Chondrocyte (in vitro differentiated cells): Measurements from ENCODE around the gene UNC13B. TPM values are rescaled to one million over a fixed set of nuclear protein-coding genes. Genes with fewer than 3 reads are reported as not detected.

Source experiments
- DNase-seq: peaks from one replicate; pipeline ENCODE4 v3.0.0; 2021; ENCODE audit warnings: mixed read lengths, low spot score
- H3K27ac Mint-ChIP-seq: one replicate; pipeline ENCODE4 v1.8.0; 2021; ENCODE audit warnings: mild to moderate bottlenecking, moderate library complexity, mixed read lengths; ENCODE audit not compliant: unreplicated experiment
- H3K27me3 Mint-ChIP-seq: 2 replicates; pipeline ENCODE4 v1.8.0; 2021; ENCODE audit warnings: low read depth, mixed read lengths
- H3K36me3 Mint-ChIP-seq: 2 replicates; pipeline ENCODE4 v1.8.0; 2021; ENCODE audit warnings: low read depth, mixed read lengths
- H3K4me1 Mint-ChIP-seq: 2 replicates; pipeline ENCODE4 v1.8.0; 2021; ENCODE audit warnings: low read depth, mild to moderate bottlenecking, mixed read lengths
- H3K4me3 Mint-ChIP-seq: one replicate; pipeline ENCODE4 v1.8.0; 2021; ENCODE audit warnings: mild to moderate bottlenecking, moderate library complexity, mixed read lengths; ENCODE audit not compliant: unreplicated experiment
- H3K9me3 Mint-ChIP-seq: 2 replicates; pipeline ENCODE4 v1.8.0; 2021; ENCODE audit warnings: low read depth, mixed read lengths
- total RNA-seq: library from RNA; stranded (reverse); gene quantifications from 3 replicates; pipeline ENCODE4 v1.2.1, GENCODE V29; 2021
- TF ChIP-seq, protein P1 (sequence below): fragments of 200-600 bp; sonication (generic); IDR thresholded peaks from 2 replicates; pipeline ENCODE4 v1.5.0; 2021; ENCODE audit warnings: antibody characterized with exemption, mild to moderate bottlenecking, moderate library complexity

The UNC13B gene
- total RNA-seq, 1 donor from 2014 or later, result 32.8 TPM

- H3K9me3 Mint-ChIP-seq, result no peaks in the 10 kb centered on the region
Observed at GRCh38 chr9:35267710-35268109, 105.9 kb downstream of the UNC13B start.

DNA sequence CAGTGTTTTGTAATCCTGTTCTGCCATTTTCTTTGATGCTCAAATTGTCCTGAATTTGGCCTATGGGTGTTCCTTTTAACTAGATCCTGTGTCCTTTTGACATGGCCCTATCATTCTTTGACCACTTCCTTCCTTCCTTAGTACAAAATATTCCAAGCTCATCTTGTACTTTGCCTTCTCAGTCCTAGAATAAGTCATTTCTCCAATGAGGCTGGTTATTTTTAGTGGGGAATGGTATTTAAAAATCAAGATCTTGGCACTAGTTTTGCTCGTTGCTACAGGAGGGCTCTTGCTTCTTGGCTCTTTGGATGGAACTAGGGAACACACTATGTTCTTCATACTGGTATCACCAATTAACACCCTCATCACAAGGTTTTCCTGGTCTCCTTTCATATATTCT, 108.1 kb downstream of the UNC13B start:
- H3K27me3 Mint-ChIP-seq, result no peaks in the 10 kb centered on the region
- H3K9me3 Mint-ChIP-seq, result no peaks in the 10 kb centered on the region
- no peak overlapping the region for H3K27ac Mint-ChIP-seq
- H3K4me3 Mint-ChIP-seq, result no peak overlapping the region
- H3K36me3 Mint-ChIP-seq, result peaks cover 7% of the 10 kb centered on the region
- peaks cover 3% of the 10 kb centered on the region for H3K4me1 Mint-ChIP-seq
- no peak for DNase-seq
- TF ChIP-seq, protein P1, sequence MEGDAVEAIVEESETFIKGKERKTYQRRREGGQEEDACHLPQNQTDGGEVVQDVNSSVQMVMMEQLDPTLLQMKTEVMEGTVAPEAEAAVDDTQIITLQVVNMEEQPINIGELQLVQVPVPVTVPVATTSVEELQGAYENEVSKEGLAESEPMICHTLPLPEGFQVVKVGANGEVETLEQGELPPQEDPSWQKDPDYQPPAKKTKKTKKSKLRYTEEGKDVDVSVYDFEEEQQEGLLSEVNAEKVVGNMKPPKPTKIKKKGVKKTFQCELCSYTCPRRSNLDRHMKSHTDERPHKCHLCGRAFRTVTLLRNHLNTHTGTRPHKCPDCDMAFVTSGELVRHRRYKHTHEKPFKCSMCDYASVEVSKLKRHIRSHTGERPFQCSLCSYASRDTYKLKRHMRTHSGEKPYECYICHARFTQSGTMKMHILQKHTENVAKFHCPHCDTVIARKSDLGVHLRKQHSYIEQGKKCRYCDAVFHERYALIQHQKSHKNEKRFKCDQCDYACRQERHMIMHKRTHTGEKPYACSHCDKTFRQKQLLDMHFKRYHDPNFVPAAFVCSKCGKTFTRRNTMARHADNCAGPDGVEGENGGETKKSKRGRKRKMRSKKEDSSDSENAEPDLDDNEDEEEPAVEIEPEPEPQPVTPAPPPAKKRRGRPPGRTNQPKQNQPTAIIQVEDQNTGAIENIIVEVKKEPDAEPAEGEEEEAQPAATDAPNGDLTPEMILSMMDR, result no peak

More at GRCh38 chr9:35267710-35268109, 105.9 kb downstream of the UNC13B start:
- no peak overlapping the region for H3K4me3 Mint-ChIP-seq
- DNase-seq, result no peak
- H3K36me3 Mint-ChIP-seq, result peaks cover 7% of the 10 kb centered on the region
- no peaks in the 10 kb centered on the region for H3K27me3 Mint-ChIP-seq
- H3K27ac Mint-ChIP-seq, result no peak overlapping the region
- peaks cover 3% of the 10 kb centered on the region for H3K4me1 Mint-ChIP-seq
- TF ChIP-seq, protein P1, result no peak

DNA sequence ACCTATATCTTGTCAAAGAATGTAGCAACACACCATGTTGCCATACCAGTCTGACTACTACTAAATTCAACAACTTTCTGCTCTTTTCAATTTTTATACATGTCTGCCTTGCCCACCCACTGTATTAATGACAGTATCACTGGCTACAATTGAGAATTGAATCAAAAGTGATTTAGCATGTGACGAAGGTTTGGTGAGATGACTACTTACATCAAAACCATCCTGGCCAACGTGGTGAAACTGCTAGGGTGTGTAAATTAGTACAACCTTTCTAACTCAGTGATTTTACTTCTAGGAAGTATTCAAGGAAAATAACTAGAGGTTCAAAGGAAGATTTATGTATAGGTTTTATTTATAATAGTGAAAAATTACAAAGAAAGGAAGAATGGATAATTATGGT, 109.8 kb downstream of the UNC13B start:
- H3K9me3 Mint-ChIP-seq, result no peaks in the 10 kb centered on the region
- TF ChIP-seq, protein P1, result no peak
- H3K4me1 Mint-ChIP-seq, result peaks cover 3% of the 10 kb centered on the region
- no peak overlapping the region for H3K27ac Mint-ChIP-seq
- H3K36me3 Mint-ChIP-seq, result peaks cover 4% of the 10 kb centered on the region
- no peak overlapping the region for H3K4me3 Mint-ChIP-seq
- DNase-seq, result no peak
- H3K27me3 Mint-ChIP-seq, result no peaks in the 10 kb centered on the region

DNA sequence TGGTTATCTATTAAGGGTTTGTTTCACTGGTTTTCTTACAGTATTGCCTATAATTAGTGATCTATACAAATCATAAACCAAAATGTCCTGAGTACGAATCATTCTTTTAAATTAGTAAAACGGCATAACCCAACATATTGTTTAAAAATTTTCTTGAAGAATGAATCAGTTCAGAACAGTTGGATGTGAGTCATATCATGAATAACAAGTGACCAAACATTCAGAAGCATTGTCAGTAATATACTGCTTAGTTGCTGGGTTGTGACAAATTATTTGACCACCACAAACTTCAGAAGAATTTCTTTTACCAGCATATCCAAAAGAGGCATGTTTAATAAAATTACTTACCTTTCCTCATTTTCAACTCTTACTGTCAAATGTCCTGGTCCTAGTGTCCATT, 111.2 kb downstream of the UNC13B start:
- DNase-seq, result no peak
- no peak overlapping the region for H3K4me3 Mint-ChIP-seq
- peaks cover 2% of the 10 kb centered on the region for H3K36me3 Mint-ChIP-seq
- no peak overlapping the region for H3K27ac Mint-ChIP-seq
- H3K27me3 Mint-ChIP-seq, result no peaks in the 10 kb centered on the region
- H3K9me3 Mint-ChIP-seq, result no peaks in the 10 kb centered on the region
- peaks cover 8% of the 10 kb centered on the region for H3K4me1 Mint-ChIP-seq
- TF ChIP-seq, protein P1, result no peak

- H3K27ac Mint-ChIP-seq, result no peak overlapping the region
- peaks cover 1% of the 10 kb centered on the region for H3K36me3 Mint-ChIP-seq
- DNase-seq, result no peak
- no peaks in the 10 kb centered on the region for H3K27me3 Mint-ChIP-seq
- H3K9me3 Mint-ChIP-seq, result no peaks in the 10 kb centered on the region
- no peak overlapping the region for H3K4me3 Mint-ChIP-seq
- TF ChIP-seq, protein P1, result no peak
- peaks cover 13% of the 10 kb centered on the region for H3K4me1 Mint-ChIP-seq
Observed at GRCh38 chr9:35273591-35273990, 111.8 kb downstream of the UNC13B start.
